GM19467 (cell line): ENCODE measurements around the gene HOXC12.

ENCODE experiments used
- ATAC-seq: cut with Tn5 transposase; IDR thresholded peaks from one replicate; pipeline ENCODE4 v1.9.1; 2021; ENCODE audit warnings: mild to moderate bottlenecking, moderate library complexity; ENCODE audit not compliant: unreplicated experiment

The HOXC12 gene

DNA sequence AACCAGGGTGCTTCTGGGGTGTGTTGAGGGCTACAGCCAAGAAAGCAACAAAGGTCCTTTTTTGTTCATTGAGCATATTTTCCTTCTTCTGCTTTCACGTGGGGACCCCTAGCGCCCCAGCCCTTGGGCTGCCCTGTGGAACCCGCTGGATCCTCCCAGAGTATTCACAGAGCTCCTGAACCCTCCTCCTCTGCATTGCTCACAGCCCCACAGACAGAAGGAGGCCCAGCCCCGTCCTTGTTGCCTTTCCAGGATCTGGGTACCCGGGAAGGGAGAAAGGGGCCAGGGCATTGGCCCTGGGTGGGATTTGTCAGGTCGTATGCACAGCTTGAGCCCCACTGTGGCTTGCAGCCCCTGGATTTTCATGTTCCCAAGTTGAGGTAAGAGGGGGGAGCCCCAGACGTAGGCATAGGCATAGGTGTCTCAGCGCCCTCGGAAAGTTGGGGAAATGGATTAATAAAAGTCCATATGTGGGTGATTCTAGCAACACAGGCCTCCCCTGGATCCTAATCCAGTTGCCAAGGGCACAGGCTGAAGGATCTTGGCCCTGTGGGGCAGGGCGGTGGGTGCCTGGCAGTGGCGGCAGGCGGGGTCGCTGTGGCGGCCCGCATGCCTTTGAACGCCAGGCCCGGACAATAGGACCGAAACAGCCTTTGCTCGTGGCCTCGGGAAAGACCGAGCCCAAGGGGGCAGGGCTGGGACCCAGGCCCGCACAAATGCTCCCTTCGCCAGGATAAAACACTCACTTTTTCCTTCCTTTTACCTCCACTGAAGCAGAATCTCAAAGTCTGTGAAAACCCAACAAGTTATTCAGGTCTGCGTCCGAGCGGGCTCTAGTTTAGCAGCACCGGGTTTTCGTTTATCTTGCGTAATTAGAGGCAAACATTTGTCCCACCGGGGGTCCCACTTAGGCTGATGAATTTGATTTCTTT lies 27.2 kb downstream of the HOXC12 start:
- no peak for ATAC-seq

- ATAC-seq: no peak
These were observed 28.2 kb downstream of the HOXC12 start for GRCh38 chr12:53982648-53983567.

DNA sequence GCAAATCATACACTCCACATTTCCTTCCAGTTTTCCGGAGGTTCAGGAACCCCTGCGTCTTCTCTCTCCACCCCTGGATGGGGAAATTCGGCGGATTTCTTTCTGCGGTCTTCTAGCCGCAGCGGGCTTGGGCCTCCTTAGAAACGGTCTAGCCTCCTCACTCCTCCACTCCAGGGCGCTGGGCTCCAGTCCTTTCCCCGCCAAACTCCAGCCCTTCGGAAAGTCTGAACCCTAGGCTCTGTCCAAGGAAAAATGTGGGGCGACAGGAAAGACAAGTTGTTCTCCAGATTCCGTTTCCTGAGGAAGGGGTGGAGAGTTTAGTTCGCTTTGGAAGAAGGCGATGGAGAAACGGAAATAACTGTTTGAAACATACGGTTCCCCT lies 28.9 kb downstream of the HOXC12 start:
- no peak for ATAC-seq

DNA sequence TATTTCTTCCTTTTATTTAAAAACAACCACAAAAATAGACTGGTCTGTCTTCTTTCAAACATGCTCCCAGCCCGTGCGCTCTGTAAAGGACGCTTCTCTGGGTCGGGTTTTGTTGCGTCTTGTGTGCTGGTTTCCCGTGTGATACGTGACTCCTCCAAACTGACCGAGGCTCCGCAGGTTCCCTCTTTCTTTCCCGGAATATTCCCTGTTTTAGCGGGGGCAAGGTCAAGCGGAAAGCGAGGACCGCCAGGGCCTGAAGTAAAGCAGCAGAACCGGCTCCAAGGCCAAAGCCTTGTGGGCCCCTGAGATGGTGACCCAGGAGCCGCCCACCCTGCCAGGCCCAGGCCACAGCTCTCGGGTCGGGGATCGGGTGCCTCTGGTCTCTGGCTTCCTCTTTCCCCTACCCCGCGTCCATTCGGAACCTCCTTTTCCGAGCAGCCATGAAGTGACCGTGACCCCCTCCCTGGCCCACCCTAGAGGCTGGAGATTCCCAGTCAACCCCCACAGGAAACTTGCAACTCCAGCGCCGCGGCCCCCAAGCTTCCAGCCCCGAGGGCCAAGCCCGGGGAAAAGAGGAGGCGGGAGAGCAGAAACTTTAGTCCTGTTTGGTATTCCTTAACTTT lies 29.4 kb downstream of the HOXC12 start:
- ATAC-seq: no peak

- no peak for ATAC-seq
These were observed 30.4 kb downstream of the HOXC12 start, which contains the start of gene HOXC10 for GRCh38 chr12:53984901-53985691. Gene HOXC10, plus strand, starts transcription at chr12:53985146. Its CDS starts 114 bp downstream, at chr12:53985260.

GRCh38 chr12:53985692-53985993 lies 30.9 kb downstream of the HOXC12 start:
- no peak for ATAC-seq

DNA sequence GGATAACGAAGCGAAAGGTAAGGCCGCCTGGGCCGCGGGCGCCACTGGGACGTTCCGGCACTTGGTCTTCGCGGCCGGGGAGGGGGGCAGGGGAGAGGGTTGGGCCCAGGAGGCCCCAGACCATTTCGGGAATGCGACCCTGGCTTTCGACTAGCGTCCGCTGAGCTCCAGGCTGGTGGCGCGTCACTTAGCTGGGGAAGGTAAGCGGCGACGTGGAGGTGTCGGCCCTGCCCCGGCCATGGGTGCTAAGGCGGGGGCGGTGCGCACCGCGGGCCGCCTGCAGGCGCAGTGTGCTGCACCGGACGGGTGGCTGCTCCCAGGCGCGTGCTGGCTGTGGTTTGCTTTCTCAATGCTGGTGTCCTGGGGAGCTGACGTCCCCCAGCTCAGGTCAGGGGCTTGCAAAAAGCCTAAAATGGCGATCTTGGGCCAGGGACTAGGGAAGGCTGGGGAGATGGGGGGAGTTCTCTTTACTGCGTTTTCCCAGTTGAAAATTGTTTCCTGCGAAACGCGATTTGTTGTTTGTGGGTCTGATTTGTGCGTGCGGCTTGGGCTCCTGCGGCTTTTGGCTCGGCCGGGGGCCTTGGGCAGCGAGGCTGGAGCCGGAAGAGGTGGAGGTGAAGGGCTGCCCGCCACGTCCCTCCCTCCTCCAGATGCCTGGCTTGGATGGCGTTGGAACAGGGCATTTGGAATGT lies 31.4 kb downstream of the HOXC12 start:
- no peak for ATAC-seq

- ATAC-seq: no peak
These were observed 32.2 kb downstream of the HOXC12 start for GRCh38 chr12:53986686-53987483.

DNA sequence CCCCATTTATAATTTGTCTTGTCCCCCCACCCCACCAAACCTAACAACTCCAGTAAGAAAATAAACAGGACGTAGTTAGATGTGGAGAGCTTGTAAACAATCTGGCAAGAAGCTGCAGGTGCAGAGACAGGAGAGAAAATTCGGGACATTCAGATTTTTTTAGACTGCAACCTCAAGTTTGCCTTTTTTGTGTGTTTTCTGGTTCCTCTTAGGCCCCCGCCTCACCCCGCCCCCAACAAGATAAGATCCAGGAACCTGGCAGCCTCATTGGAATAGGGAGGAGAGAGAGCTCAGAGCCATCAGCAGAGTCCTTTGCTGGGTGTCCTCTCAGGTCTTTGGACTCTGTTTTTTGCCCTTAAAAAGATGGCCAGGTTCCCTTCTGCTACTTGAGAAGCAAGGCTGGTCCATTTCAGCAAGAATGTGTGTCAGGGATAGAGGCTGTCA lies 33.1 kb downstream of the HOXC12 start:
- ATAC-seq: no peak

GRCh38 chr12:53988541-53989226 lies 34.0 kb downstream of the HOXC12 start:
- ATAC-seq: no peak

- ATAC-seq: no peak
These were observed 34.8 kb downstream of the HOXC12 start for GRCh38 chr12:53989227-53990113.

DNA sequence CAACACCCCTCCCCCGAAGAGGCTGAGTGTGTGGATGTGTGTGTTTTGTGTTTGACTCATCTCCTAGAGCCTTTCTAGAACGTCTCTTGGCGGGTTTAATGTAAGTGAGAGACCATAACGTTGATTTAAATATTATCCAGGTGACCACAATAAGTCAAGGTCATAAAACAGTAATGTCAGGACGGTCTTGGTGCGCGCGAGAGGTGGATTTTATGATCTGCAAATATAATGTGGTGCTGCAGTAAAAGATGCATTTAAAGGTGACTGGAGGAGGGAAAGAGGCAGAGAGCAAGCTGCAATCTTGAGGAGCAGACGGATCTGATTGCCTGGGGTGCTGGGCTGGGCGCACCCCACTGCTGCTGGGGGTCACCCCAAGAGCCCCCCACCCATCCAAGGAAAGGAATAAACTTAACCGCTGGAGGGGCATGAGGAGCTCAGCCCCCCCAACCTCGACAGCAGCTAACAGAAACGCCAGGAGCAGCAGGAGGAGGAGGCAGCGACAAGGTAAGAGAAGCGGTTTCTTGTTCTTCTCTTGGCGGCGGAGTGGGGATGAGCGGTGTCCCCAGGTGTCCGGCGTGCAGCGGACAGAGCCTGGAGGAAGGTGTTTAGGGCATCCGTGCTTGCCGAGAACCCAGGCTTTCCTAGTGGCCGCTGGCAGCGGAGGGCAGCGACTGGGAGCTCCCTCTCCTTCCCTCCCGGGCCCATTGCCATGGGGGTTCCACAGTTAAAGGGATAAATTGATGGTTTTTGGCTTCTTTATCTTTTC lies 35.8 kb downstream of the HOXC12 start:
- no peak for ATAC-seq

DNA sequence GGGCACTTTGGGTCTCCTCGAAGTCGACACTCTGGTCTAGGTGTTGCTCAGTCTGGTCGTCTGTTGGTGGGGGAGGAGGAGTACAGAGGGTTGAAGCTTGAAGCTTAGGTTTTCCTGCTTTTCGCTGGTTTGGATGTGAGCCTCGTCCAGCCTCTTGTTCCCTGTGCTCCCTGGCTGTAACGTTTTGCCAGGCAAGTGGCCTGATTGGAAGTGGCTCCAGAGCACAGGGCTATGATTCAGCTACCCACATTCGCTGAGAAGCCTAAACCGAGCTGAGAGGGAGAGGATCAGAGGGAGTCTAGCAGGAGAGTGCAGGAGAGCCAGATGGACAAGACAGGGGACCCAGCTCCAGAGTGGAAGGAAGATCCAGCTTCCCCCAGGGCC lies 36.4 kb downstream of the HOXC12 start:
- no peak for ATAC-seq

- ATAC-seq: no peak
These were observed 37.7 kb downstream of the HOXC12 start for GRCh38 chr12:53992377-53992889.

DNA sequence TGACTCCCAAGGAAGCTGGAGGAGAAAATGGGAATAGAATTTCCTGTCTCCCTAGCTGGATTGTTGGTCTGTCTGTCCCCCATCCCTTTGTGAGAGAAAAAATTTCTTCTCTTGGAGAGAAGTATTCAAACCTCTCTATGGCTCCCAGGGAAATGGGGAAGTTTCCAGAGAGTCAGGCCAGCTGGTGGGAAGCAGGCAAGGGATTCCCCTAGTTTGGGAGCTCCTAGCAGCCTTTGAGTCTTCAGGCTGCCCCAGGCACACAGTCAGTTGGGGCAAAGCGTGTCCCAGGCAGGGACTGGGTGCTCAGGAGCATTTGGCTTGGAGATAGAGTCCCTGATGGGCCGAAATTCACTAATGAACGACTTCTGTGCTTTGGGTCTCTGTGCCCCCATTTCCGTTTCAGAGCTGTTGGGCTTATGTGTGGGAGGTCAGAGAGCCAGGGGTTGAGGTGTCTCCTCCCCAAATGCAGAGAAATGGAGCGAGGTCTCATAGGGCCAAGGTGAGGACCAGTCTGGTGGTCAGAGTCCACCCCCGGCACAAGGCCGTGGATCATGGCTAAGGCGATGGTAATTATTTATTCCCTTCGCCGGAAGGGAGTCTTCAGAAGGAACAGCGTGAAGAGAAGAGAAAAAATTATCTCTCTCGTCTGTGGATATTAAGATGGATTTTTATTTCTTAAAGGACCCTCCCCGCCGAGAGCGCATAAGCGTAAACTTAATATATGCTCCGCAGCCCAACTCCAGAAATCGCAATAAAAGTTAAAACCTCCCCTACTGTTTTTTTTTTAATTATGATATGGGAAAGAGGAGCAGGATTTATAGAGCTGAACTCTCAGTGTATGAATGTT lies 38.7 kb downstream of the HOXC12 start:
- no peak for ATAC-seq

DNA sequence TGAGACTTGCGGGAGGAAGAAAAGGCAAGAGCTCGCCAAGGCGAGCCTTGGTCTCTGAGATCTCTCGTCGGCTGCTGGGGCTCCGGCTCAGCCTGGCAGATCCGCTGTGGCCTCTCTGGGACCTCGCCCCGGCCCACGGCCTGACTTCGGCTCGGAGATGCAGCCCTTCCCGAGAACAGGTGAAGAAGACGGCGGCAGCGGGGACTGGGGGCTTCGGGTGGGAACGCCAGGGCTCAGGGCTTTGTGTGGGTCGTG lies 39.2 kb downstream of the HOXC12 start:
- ATAC-seq: no peak
